ENCODE results near the gene KRTCAP2. TPM values are rescaled to one million over a fixed set of nuclear protein-coding genes. Genes with fewer than 3 reads are reported as not detected.

The KRTCAP2 gene
- polyA plus RNA-seq, 3 donors, result 176 to 267 (median 201) TPM

- no peak overlapping the region for H3K27ac ChIP-seq (ENCODE audit: low read depth, low read length)
- WGBS, 3 donors, result 2 to 3% (median 3%) methylated on average over 17 of the region's 17 CpGs
Measured at GRCh38 chr1:155127967-155128754, 44.9 kb downstream of the KRTCAP2 start.

GRCh38 chr1:155127105-155127966 lies 45.8 kb downstream of the KRTCAP2 start, which contains the start of gene EFNA1:
Gene EFNA1 (plus strand): TSS chr1:155127876. CDS start chr1:155127978, 102 bp downstream.
- no peak within 1 kb of the TSS for H3K27ac ChIP-seq (ENCODE audit: low read depth, low read length)
- 0% methylated on average over 53 to 76 of the region's 76 CpGs for WGBS, 3 donors

GRCh38 chr1:155126556-155127104 lies 46.5 kb downstream of the KRTCAP2 start:
- H3K27ac ChIP-seq (ENCODE audit: low read depth, low read length), result peak overlapping the region; percentile 54
- WGBS, 3 donors, result 4 to 7% (median 6%) methylated on average over 32 of the region's 32 CpGs

GRCh38 chr1:155125946-155126555 lies 47.1 kb downstream of the KRTCAP2 start:
- 24 to 39% (median 31%) methylated on average over 43 to 53 of the region's 53 CpGs for WGBS, 3 donors
- peak overlapping the region; percentile 54 for H3K27ac ChIP-seq (ENCODE audit: low read depth, low read length)

- WGBS, 3 donors, result 70 to 83% (median 75%) methylated on average over 11 of the region's 11 CpGs
- H3K27ac ChIP-seq (ENCODE audit: low read depth, low read length), result no peak overlapping the region
Measured at GRCh38 chr1:155125511-155125945, 47.6 kb downstream of the KRTCAP2 start.

GRCh38 chr1:155124503-155125463 lies 48.3 kb downstream of the KRTCAP2 start:
- 75 to 82% (median 82%) methylated on average over 16 of the region's 16 CpGs for WGBS, 3 donors
- H3K27ac ChIP-seq (ENCODE audit: low read depth, low read length), result no peak overlapping the region

GRCh38 chr1:155123801-155124200 lies 49.3 kb downstream of the KRTCAP2 start:
- 68 to 75% (median 70%) methylated on average over 4 of the region's 4 CpGs for WGBS, 3 donors
- no peak overlapping the region for H3K27ac ChIP-seq (ENCODE audit: low read depth, low read length)

- WGBS, 3 donors, result 81 to 88% (median 85%) methylated on average over 2 of the region's 2 CpGs
Measured at GRCh38 chr1:155122308-155122707, 50.8 kb downstream of the KRTCAP2 start.

GRCh38 chr1:155121249-155121648 lies 51.9 kb downstream of the KRTCAP2 start:
- H3K27ac ChIP-seq (ENCODE audit: low read depth, low read length), result no peak overlapping the region
- 72 to 87% (median 78%) methylated on average over 2 of the region's 2 CpGs for whole genome bisulfite sequencing, 3 donors

More at GRCh38 chr1:155122308-155122707, 50.8 kb downstream of the KRTCAP2 start:
- no peak overlapping the region for H3K27ac ChIP-seq (ENCODE audit: low read depth, low read length)

- H3K27ac ChIP-seq (ENCODE audit: low read depth, low read length), result no peak overlapping the region
- 51 to 70% (median 69%) methylated on average over 6 of the region's 6 CpGs for WGBS, 3 donors
Measured at GRCh38 chr1:155120253-155120652, 52.9 kb downstream of the KRTCAP2 start.

Other genes with a start within 250 kb of the KRTCAP2 start
- 10 to 100 TPM; 30.1 to 49.0 (median 37.7) TPM for gene PMVK, start 236.6 kb downstream of the KRTCAP2 start, polyA plus RNA-seq
- 10 to 100 TPM; 35.1 to 53.5 (median 38.6) TPM for gene PBXIP1, start 217.2 kb downstream of the KRTCAP2 start, polyA plus RNA-seq
- gene PYGO2, start 211.5 kb downstream of the KRTCAP2 start, polyA plus RNA-seq, result 10 to 100 TPM in 2 of 3 donors, 1 to 10 TPM in 1; 9.1 to 13.9 (median 13.4) TPM
- gene SHC1, start 202.6 kb downstream of the KRTCAP2 start, polyA plus RNA-seq, result 100 to 1,000 TPM in 2 of 3 donors, 10 to 100 TPM in 1; 49.1 to 197 (median 110) TPM
- gene CKS1B, start 198.6 kb downstream of the KRTCAP2 start, polyA plus RNA-seq, result 10 to 100 TPM; 23.6 to 88.9 (median 76.3) TPM
- 10 to 100 TPM; 15.3 to 37.9 (median 21.7) TPM for gene FLAD1, start 190.0 kb downstream of the KRTCAP2 start, polyA plus RNA-seq
- not detected for gene LENEP, start 179.7 kb downstream of the KRTCAP2 start, polyA plus RNA-seq
- gene ZBTB7B, start 170.5 kb downstream of the KRTCAP2 start, polyA plus RNA-seq, result 10 to 100 TPM; 30.4 to 55.4 (median 35.7) TPM
- under 1 TPM; 0.48 to 0.86 (median 0.67) TPM for gene DCST2, start 139.5 kb downstream of the KRTCAP2 start, polyA plus RNA-seq
- not detected for gene DCST1, start 139.5 kb downstream of the KRTCAP2 start, polyA plus RNA-seq
- 100 to 1,000 TPM in 2 of 3 donors, 10 to 100 TPM in 1; 47.1 to 217 (median 169) TPM for gene ADAM15, start 122.0 kb downstream of the KRTCAP2 start, polyA plus RNA-seq
- gene EFNA4, start 109.6 kb downstream of the KRTCAP2 start, polyA plus RNA-seq, result 1 to 10 TPM; 1.7 to 7.1 (median 4.6) TPM
- gene EFNA3, start 94.5 kb downstream of the KRTCAP2 start, polyA plus RNA-seq, result 1 to 10 TPM in 1 of 3 donors, under 1 TPM in 2; 0.56 to 1.3 (median 0.67) TPM
- 10 to 100 TPM; 30.3 to 56.9 (median 32.9) TPM for gene EFNA1, start 45.4 kb downstream of the KRTCAP2 start, polyA plus RNA-seq
- gene SLC50A1, start 37.5 kb downstream of the KRTCAP2 start, polyA plus RNA-seq, result 10 to 100 TPM; 33.4 to 39.4 (median 36.7) TPM
- gene DPM3, start 32.8 kb downstream of the KRTCAP2 start, polyA plus RNA-seq, result 100 to 1,000 TPM; 177 to 203 (median 201) TPM
- under 1 TPM; 0.16 to 0.45 (median 0.33) TPM for gene TRIM46, start 545 bp upstream of the KRTCAP2 start, polyA plus RNA-seq
- gene THBS3, start 34.6 kb upstream of the KRTCAP2 start, polyA plus RNA-seq, result 10 to 100 TPM; 12.0 to 31.5 (median 13.7) TPM
- gene MTX1, start 35.4 kb upstream of the KRTCAP2 start, polyA plus RNA-seq, result 10 to 100 TPM; 32.4 to 67.6 (median 47.1) TPM
- gene ENTREP3, start 82.2 kb upstream of the KRTCAP2 start, polyA plus RNA-seq, result 10 to 100 TPM in 2 of 3 donors, 1 to 10 TPM in 1; 7.6 to 15.5 (median 14.2) TPM
- 10 to 100 TPM; 29.9 to 76.7 (median 53.8) TPM for gene SCAMP3, start 89.1 kb upstream of the KRTCAP2 start, polyA plus RNA-seq
- gene CLK2, start 100.2 kb upstream of the KRTCAP2 start, polyA plus RNA-seq, result 10 to 100 TPM; 25.1 to 37.9 (median 30.1) TPM
- 1 to 10 TPM; 1.0 to 1.6 (median 1.3) TPM for gene HCN3, start 104.2 kb upstream of the KRTCAP2 start, polyA plus RNA-seq
- gene PKLR, start 128.1 kb upstream of the KRTCAP2 start, polyA plus RNA-seq, result under 1 TPM in 1 of 3 donors, not detected in 2; 0.02 TPM
- 100 to 1,000 TPM in 1 of 3 donors, 10 to 100 TPM in 2; 79.0 to 123 (median 98.9) TPM for gene FDPS, start 135.6 kb upstream of the KRTCAP2 start, polyA plus RNA-seq
- gene RUSC1, start 147.6 kb upstream of the KRTCAP2 start, polyA plus RNA-seq, result 10 to 100 TPM; 15.4 to 30.0 (median 17.6) TPM

All from adipose tissue (tissue), 3 donors.